Skeletal muscle cell (primary cell): Measurements from ENCODE around the gene SLIT3.

Source experiments
- DNase-seq: peaks from one replicate; pipeline ENCODE4 v3.0.0-alpha.2; 2010; ENCODE audit warnings: low read depth
- H3K4me3 ChIP-seq: 2 replicates; pipeline ENCODE4 v1.5.1; 2011; ENCODE audit warnings: low read depth, mild to moderate bottlenecking, control low read depth, low read length, moderate library complexity

The SLIT3 gene

DNA sequence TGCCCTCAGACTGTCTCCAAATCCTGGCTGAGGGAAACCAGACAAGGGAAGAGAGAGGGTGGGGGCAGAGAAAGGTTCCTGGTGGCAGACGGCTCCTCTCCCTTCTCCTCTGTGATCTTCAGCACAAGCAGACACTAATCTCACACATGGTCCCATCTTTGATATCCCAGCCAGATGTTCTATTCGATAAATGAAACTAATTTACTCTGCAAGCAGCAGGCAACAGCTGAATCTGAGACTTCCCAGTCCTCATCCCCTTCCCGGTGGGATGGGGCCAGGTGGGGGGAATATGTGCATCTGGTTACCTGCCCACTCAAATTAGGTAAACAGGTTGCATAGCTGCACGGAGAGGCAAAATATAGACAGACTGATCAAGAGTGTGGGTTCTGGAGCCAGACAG, 512.8 kb downstream of the SLIT3 start:
- H3K4me3 ChIP-seq: no peak overlapping the region
- no peak for DNase-seq

DNA sequence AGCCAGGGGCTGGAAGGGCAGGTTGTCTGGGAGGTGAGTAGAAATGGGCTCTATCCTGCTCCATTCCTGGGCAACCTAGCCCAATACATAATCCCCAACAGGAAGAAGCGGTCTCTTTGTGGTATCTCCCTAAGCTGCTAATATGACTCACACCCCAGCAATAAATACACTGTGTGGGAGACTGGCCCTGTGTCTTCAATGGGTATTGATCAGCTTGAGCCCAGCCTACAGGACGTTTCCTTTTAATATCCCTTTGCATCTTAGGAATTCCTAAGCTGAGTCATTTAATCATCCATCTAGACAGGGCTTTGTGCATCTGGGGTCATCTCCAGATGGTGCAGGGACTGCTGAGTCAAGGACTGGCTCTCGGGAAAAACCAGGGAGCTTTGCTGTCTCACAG, 514.8 kb downstream of the SLIT3 start:
- DNase-seq: no peak
- no peak overlapping the region for H3K4me3 ChIP-seq

DNA sequence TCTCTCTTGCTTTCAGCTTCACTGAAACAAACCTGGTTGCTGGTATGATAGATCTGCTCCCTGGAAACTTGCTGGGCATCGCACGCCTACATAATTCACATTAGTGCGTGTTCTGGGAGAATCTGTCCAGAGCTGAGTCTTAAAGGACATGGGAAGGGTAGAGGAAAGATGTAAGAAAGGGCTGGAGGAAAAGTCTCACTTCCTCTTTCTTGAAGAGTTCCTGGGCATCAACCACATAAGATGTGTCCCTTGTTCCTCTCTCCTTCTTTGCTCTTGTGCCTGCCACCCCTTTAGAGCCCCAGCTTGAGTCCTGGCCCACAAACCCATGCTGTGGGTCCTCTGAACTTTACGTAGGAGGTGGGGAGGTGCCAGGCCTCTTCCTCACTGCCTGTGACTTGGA, 516.5 kb downstream of the SLIT3 start:
- no peak overlapping the region for H3K4me3 ChIP-seq
- DNase-seq: no peak

DNA sequence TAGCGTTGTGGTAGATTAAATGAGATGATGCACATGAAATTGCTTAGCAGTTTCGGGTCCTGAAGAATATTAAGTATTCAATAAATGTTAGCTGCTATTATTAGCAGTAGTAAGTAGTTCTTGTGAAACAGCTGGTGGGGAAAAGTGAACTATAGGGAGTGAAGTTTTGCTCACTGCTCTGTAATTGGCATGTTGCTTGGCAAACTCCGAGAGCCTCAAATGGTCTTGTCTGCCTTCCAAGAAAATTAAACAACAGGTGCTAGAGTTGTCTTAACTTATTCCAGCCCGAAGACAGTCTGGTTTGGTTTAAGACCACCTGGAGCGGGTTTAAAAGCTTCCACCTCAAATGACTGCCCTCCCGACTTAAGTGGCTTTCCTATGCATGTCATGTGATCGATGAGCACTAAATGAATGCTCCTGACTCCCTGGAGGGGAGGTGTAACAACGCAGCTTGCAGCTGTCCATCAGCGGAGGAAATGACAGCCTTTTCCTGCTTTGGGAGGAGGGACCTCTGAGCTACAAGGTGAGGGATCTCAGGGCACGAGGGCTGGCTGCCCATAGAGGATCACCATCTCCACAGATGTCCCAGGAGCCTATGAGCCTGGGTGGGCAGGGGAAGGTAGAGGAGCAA, 518.9 kb downstream of the SLIT3 start:
- no peak overlapping the region for H3K4me3 ChIP-seq
- DNase-seq: no peak

DNA sequence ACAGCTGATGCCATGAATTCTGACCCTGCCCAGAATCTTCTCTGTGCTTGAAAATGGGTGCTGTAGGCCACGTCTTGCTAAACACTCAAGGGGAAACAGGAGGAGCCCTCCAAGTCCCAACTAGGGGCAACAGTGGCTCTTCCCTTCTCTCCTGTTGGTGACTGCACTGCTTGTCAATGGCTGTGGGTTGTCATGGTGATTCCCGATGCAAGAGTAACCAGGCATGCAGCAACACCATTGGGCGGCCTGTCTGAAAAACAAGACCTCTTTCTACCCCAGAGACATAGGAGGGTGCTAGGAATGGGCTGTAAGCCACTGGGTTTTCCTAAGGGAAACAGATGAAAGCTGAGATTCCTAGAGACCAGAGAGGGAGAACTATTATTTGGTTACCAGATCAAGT, 520.1 kb downstream of the SLIT3 start:
- no peak for DNase-seq
- no peak overlapping the region for H3K4me3 ChIP-seq

DNA sequence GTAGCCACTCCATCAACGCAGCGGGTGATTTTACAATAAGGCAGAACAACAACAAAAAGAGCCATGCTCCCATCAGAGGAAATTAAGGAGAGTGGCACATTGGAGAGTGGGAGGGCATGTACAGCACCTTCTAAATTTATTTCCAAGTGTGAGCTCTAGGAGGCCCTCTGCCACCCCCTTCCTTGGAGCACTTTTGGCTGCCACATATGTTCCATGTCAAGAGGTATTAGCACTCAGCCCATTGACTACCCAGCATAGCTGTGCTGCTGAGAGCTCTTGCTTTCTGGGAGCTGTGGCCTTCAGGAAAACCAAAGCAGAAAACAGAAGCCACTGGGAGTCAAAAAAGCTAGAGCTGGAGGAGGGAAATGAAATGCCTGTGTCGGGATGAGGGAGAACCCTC, 521.6 kb downstream of the SLIT3 start:
- no peak for DNase-seq
- no peak overlapping the region for H3K4me3 ChIP-seq

DNA sequence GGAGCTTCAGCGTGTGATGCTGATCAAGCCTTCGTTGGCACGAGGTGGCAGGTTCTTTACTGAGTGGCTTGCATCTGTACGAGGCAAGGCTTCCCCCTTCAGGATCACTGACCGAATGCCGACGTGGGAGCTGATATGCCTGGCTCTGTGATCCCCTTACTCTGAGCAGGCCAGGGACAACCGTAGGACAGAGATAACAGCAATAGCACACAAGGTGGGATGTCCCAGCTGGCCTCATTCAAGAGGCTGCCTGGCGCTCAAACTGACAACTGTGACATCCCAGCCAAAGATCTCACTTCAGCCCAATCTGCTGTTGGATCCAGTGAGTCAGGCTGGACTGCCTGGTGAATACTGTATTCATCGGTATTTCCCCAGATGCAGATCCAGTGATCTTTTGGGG, 522.4 kb downstream of the SLIT3 start:
- H3K4me3 ChIP-seq: no peak overlapping the region
- no peak for DNase-seq

DNA sequence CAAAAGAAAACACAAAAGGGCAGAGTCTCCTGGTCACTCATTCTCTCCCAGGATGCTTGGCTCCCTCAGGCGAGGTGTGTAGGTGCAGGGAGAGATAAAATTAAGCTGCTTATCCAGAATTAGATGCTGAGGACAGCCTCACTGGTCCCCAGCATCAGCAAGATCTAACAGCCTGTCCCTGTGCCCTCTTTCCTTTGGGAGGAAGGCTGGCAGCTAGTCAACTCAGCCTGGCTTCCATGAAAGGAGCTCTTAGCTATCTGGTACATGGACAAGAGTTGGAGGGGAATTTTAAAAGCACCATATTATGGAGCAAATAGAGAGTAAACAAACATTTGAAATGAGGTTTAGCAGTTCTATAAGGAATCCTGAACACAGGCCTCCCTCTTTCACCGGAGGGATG, 523.3 kb downstream of the SLIT3 start:
- no peak overlapping the region for H3K4me3 ChIP-seq
- no peak for DNase-seq

DNA sequence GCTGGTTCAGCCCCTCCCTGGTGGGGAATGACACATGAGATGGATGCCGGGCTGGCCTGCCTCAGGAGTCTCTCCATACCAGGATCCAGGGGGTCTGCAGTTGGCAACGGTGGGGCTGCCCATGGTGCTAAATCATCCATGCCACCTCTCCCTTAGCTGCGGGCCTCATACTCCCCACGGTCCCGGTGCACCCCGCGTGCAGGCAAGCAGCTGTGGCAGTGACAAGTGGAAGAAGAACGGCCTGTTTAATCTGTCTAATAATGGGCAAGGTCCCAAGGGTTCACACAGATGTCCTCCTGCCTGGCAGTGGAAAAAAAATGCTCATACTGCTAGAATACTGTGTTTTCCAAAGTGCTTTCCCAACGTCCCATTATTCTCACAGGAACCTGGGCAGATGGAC, 524.9 kb downstream of the SLIT3 start:
- no peak for DNase-seq
- no peak overlapping the region for H3K4me3 ChIP-seq

DNA sequence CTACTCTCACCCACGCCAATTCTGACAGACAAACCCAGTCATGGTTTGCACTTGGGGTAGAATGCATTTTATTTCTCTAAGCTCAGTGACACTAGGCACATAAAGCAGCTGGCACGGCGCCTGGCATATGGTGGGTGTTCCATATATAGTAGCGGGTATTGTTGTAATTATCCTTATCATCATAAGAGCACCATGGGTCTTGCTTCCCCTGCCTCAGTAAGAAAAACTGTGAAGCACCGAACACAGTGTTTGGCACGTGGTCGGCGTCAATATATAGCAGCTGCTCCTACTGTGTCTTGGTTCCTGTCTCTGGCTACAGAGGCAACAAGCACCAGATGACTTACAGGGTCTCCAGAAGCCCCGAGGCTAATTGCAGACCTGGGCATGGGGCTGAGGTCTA, 527.7 kb downstream of the SLIT3 start:
- DNase-seq: no peak

DNA sequence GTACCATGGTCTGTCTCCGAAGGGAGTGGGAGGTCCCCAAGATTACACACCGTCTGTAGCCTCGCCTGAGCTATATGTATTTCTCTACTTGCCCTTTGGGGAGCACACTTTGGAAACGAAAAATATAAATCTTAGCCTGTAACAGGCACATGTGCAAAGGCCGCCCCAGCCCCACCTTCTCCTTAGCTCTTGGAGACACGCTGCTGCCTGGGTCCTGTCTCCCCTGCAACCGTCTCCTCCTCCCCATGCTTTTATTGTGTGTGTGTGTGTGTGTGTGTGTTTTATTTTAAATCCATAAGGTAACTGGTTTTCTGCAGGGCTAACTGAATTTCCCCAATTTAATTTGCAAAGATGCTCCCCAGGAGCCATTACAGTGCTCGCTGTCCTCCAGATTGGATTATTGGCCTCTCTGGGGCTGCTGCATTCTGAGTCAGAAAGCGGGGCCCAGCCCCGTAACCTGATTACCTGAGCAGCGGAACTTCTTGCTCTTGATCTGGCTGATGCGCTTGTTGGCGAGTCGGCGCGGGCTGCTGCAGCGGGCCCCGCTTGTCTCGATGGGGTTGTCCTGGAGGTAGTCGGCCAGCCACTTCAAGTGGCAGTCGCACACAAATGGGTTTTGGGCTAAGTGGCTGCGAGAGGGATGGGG, 528.5 kb downstream of the SLIT3 start:
- H3K4me3 ChIP-seq: no peak overlapping the region
- no peak for DNase-seq

More for the DNA sequence above, 527.7 kb downstream of the SLIT3 start:
- no peak overlapping the region for H3K4me3 ChIP-seq

DNA sequence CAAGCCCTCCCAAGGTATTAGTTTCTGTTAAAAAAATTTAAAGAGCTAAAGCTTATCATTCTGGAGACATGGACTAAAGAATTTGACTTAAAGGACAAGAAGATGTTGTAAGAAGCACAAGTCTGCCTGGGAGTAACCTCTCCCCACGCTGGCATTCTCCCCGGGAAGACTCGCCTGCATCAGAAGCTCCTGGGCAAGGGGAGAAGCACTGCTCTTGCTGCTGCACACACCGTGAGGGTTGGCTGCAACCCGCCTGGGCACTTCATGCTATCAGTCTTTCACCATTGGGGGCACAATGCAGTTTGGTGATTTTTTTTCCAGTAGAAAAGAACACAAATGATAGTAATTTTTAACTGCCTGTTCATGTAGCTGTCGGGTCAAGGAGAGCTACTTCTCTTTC, 529.3 kb downstream of the SLIT3 start:
- no peak overlapping the region for H3K4me3 ChIP-seq
- DNase-seq: no peak

DNA sequence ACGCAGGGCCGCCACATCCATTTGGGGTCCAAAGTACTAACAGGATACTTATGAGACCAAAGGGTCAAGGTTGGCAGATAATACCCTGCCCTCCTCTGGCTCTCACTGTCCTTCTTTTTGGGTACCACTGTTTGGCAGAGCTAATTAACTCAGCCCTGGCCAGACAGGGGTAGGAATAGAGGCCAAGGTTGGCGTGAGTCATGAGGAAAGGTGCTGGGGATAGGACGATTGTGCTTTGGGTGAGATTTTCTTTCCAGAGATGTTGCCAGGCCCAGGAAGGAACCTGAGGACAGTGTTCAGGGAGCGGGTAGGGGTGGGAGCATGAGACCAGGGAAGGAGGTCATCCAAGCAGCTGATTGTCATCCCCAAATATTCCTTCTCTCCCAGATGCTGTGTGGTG, 529.9 kb downstream of the SLIT3 start:
- DNase-seq: no peak
- H3K4me3 ChIP-seq: no peak overlapping the region

DNA sequence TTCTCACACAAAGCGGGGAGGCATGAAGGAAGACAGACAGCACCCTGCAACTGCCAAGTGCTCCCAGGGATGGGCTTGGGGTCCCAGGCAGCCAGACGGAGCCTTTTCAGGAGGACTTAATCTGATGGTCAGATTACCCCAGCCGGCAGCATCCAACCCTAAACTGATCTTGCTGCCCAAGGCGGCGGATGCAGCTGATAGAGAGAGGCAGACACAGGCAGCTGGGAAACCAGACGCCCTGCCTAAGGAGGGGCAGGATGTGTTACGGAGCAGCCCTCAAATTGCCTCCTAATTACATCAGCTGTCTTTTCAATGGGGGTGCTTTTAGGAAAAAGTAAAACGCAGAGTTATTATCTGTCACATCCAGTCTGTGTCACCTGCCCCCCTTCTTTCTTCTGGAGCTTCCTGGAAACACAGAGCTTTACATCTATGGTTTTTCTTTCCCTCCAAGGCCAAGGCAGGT, 530.9 kb downstream of the SLIT3 start:
- H3K4me3 ChIP-seq: no peak overlapping the region
- DNase-seq: no peak

DNA sequence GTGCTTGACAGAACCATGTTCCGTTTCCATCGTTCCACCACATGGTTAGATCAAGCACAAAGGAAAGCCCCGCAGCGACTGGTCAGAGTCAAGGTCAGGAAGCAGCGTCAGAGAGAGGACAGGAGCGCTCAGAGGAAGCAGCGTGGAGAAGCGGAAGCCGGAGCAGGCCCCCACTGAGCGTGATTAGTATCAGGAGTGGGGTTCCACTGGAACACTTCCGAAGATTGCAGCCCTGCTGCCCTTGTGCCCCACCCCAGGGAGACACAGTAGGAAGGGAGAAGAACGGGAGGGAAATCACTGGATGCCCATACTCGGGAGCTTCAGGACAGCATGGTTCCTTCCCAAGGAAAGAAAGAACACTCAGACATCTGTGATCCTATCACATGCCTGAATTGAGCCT, 532.8 kb downstream of the SLIT3 start:
- no peak for DNase-seq
- no peak overlapping the region for H3K4me3 ChIP-seq

DNA sequence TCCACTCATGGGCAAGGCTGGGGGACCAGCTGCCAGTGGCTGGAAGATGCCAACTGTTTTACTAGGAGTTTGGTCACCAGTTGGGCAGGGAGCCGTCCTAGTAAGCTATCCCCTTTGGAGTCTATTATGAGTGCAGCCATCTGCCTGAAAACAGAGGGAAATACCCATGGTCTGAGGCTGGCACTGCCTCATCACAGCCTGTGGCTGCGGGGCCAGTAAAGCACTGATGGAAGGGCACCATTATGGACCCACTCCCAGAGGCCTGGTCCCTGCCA, 534.6 kb downstream of the SLIT3 start:
- H3K4me3 ChIP-seq: no peak overlapping the region
- no peak for DNase-seq

DNA sequence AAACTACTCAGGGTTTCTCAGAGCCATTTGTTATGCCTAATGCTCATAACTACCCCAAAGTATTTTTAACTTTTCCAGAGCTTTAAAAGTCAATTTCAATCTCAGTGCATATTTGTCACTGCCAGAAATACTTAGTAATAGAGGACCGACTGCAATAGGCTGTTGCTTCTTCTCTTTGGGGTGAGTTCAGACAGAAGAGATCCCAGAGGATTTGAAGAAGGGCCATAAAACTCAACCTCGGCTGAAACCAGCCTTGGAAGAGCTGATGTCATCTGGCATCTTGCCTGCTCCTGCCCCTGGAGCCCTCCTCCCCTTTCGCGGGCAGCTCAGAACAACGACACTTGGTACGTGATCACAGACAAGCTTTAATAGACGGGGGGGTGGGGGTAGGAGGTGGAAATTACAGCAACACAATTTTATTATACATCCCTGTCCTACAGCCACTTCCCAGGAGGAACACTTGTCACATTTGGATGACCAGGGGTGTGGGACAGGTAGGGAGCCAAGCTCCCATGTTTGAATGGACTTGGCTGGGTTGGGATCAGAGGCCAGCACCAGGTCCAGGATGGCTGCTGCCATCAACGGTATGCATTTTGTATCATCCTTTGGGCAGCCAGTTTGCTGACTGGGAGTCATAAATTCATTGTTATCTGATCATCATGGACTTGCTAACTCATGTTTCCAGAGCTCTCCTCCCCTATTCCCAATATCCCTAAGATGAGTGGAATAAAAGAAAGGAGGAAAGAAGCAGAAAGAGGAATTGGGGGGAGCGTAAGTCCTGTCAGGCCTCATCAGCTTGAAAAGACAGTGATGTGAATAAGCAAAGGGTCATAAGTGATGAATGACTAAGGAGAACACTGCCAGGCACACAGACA, 535.2 kb downstream of the SLIT3 start:
- peak; percentile 74 for DNase-seq
- H3K4me3 ChIP-seq: no peak overlapping the region

DNA sequence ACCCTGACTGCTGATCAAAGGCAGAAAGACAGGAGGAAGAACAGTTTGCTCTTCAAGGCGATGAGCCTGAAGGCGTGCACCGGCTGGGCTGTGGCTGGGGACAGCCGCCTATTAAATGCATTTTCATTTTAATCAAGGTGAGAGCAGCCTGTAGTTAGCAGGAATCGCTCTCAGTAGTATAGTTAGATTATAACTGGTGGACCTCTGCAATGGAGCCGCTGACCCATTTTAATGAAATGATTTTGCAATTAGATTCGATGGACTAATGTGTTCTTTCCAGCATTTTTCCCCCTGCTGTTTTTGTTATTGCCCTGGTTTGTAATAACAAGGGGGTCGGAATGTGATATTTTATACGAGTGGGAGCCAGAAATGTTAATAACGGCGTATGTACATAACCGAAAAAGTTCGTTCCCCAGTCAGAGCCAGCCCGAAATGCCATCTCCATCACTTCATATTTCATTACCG, 535.8 kb downstream of the SLIT3 start:
- H3K4me3 ChIP-seq: no peak overlapping the region
- DNase-seq: no peak

DNA sequence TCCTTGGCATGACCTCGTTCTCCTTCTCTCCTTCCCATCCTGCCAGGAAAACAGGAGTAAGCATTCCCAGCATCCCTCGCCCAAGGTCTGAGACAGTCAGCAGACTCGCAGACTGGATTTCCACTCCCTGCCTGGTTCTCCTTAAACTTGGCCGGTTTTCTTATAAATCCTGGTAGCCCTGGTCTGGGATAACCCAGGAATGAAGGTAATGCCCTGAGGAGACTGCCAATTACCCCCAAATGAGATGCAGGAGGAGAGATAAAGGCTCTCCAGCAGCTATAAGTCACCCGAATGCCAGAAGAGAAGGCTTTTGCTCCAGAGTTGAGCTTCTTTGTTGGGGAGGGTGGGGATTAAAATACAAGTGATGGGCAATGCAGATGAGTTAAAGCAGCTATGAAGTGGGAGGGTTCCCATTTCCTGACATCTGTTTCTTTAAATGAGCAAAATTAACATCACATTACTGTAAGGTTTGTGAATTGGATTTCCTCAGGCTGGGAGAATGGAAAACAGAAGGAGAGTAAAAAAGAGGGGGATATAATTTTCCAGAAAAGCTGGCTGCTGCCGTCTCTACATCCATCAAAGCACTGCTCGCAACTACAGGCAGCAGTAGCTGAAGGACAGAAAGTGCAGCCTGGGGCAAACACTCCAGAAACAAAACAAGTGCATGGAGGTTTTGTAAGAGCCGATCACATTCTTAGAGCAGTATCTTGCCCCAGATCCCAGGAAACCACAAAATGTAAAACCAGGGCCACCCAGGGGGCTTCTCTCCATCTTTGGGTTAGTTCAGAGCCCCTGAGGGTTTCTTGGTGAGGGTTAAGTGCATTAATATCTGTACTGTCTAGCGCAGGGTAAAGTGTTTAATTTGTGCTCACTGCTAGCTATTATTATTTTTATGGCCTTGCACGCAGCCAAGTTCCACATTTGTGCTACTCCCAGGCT, 544.2 kb downstream of the SLIT3 start:
- H3K4me3 ChIP-seq: no peak overlapping the region
- DNase-seq: no peak
